GM18873 (cell line): ENCODE measurements around the gene HMCN2.

Experiments
- ATAC-seq: cut with Tn5 transposase; IDR thresholded peaks from one replicate; pipeline ENCODE4 v1.9.1; 2021; ENCODE audit warnings: mild to moderate bottlenecking, moderate library complexity, moderate number of reproducible peaks; ENCODE audit not compliant: unreplicated experiment, low FRiP score

The HMCN2 gene

GRCh38 chr9:130265431-130266235 is at the start of gene HMCN2:
Gene HMCN2 (plus strand): TSS chr9:130265760. CDS start chr9:130265879, 119 bp downstream.
- no peak for ATAC-seq

DNA sequence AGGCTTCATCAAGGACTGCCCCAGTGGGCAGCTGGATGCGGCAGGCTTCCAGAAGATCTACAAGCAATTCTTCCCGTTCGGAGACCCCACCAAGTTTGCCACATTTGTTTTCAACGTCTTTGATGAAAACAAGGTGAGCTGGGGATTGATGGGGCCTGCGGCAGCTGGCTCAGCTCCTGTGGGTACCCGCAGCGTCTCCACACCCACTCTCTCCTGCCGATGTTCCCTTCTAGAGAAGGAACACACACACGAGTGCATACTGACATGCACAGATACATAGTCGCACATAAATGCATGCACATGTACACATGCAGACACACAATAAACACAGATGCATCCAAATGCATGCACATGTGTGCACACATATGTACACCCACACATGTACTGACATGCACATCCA is 47.7 kb upstream of the HMCN2 start:
- no peak for ATAC-seq

DNA sequence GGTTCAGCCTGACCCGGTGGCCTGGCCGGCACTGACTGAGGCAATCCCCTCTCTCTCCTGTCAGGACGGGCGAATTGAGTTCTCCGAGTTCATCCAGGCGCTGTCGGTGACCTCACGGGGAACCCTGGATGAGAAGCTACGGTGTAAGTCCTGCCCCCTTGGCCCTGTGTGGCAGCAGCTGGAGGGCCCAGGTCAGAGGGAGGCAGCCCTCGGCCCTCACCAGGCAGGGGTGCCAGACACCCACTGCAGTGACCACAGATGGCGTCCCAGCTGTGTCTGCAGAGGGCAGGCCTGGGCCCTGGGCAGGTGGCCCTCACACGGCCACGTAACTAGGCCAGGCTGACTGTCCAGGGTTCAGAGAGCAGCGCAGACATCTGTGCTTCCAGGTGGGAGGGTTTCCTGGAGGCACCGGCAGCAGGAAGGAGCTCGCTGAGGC is 45.9 kb upstream of the HMCN2 start:
- ATAC-seq: no peak

DNA sequence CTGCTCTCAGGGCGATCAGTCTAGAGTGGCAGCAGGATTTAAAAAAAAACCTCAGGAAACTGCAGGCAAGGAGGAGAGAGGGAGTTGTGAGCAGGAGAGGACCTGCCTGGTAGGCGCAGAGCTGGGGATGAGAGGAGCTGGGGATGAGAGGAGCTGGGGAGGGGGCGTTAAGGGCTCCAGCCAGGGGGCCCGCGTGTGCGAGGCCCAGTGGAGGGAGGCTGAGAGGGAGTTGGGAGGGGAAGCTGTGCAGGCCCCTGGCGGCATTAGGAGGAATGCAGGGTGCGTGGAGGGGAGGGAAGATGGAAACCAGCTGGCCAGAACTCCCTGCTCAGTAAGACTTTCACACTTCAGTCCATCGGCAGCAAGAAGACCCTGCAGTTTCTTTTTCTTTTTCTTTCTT is 45.2 kb upstream of the HMCN2 start:
- ATAC-seq: no peak

DNA sequence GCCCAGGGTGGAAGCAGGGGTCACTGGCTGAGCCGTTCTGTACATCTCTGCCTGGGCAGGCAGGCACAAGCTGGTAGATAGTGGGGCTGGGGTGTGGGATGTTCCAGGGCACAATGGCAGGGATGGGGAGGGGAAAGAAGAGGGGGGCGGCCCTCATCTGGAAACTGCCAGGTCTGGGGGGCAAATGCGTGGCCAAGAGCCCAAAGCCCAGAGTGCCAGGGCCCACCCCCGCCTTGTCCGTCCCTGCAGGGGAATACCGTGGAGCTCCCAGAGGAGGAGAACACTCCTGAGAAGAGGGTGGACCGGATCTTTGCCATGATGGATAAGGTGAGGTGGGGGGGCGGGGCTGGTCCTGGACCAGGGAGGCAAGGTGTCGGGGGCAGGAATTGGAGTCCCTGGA is 42.7 kb upstream of the HMCN2 start:
- ATAC-seq: no peak

DNA sequence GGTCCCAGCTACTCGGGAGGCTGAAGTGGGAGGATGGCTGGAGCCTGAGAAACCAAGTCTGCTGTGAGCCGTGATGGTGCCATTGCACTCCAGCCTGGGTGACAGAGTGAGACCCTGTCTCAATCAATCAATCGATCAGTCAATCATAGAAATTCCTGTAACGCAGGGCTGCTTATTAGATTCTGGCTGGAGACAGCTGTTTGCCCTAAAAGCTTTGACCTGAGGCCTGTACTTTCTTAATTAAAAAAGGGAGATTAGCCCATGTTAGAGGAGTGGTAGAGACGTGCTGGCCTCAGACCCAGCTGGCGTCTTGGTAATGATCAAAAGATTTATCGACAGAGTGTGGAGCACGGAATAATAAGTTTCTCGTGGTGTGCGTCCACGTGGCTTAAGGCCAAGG is 40.5 kb upstream of the HMCN2 start:
- ATAC-seq: no peak

DNA sequence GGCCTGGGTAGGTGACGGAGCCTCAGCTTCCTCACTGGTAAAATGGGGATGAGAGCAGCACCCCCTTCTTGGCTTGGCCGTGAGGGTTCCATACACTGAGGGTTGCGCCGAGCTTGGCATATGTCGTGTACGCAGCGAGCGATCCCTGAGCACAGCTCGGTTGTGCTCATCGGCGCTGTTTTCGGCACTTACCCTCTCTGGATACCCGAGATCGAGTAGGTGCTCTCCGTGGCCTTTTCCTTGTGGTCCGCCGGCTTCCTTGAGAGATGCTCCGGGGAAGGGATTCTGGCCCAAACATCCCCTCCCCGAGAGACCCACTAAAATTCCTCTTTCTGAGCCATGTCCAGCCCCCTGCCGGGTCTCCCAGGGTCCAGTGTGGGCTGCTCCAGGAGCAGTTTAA is 40.0 kb upstream of the HMCN2 start:
- no peak for ATAC-seq

GRCh38 chr9:130226112-130226511 is 39.4 kb upstream of the HMCN2 start:
- ATAC-seq: no peak

- ATAC-seq: no peak
Measured at GRCh38 chr9:130227833-130228232, 37.7 kb upstream of the HMCN2 start.

GRCh38 chr9:130229759-130230158 is 35.8 kb upstream of the HMCN2 start:
- no peak for ATAC-seq

- ATAC-seq: no peak
Measured at GRCh38 chr9:130230631-130231030, 34.9 kb upstream of the HMCN2 start.

DNA sequence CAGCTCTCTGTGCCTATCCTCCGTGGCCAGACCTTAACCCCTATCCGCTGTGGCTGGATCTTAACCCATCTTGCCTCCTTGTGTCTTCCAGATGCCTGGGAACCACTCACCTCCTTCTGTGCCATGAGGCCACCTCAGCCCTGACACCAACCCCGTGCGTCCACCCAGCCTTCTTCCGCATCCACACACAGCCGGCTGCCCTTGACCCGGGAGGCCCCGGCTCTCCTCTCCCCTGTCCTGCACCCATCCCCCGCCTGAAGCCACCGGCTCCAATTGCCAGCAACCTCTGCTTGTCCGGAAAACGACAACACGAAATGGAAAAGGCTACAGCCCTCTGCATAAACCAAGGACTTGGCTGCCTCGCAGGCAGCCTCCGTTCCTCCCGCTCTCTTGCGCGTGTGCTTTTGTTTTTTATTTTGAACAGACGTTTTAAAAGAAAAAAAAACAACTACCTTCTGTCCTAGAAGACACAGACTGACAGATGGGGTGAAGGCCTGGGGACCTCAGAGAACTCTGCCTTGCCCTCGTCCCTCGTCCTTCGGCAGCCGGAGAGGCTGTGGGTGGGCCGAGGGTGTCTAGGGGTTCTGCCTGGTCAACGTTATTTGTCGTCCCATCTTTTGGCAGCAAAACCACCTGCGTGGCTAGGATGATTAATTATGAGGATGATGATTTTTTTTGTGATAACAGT is 32.5 kb upstream of the HMCN2 start:
- ATAC-seq: no peak

GRCh38 chr9:130233587-130233945 is 32.0 kb upstream of the HMCN2 start:
- ATAC-seq: no peak

- ATAC-seq: no peak
Measured at GRCh38 chr9:130234340-130235260, 31.0 kb upstream of the HMCN2 start.

DNA sequence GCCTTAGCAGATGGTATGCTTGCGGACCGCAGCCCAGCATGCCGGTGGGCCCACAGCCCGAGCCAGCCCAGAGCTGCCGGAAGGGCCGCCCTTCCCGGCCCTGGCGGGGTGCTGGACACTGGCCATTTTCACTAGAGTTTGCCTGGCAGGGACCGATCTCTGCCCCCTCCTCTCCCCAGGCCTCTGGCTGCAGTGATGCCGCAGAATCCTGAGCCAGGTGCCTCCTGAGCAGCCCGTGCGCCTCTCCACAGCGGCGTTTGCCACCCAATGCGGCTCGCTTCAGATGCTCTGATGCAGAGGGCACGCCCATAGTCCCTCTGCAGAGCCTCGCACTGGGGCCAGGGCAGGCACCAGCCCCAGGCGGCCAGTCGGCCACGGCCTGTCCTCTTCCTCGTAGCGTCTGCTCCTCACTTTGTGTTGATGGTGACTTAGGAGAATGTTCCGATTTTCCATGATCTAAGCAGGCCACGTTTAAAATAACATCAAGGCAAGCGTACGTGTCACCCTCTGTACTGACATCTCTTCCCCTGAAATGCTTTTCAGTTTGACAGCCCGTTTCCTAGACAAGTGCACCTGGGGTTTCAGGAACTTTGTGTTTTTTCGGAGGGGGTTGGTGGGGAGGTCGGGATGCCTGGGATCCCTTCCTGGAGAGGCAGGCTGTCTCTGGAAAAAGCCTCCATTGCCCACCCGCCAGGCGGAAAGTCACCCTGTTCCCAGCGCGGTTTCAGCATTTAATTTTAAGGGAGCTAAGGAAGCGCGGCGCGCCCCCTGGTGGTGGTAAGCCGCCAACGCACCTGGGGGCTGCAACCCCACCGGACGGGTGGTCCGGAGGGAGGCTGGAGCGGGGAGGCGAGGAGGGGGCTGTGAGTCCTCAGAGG is 29.8 kb upstream of the HMCN2 start:
- no peak for ATAC-seq

DNA sequence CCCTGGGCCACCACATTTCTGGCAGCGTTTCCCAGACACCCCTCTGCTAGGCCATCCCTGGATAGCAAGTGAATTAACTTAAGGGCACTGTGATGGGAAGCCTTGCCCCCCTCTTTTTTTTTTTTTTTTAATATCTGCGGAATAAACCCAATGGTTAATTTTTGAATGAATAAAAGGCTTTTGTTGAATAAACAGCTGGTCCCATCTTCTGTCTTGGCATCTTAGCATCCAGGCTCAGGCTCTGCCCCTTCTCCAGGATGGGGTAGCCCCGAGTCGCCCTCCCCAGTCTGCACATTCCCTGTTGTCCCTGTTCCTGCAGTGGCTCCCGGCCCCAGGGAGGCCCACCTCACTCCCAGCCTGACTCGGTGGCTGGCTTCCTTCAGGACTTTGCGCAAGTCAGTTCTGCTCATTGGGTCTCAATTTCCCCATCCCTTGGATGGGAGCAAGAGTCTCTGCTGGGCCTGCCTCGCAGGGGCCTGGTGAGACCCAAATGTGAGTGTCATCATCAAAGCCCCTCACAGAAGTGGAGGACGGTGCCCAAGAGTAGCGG is 29.0 kb upstream of the HMCN2 start:
- no peak for ATAC-seq

DNA sequence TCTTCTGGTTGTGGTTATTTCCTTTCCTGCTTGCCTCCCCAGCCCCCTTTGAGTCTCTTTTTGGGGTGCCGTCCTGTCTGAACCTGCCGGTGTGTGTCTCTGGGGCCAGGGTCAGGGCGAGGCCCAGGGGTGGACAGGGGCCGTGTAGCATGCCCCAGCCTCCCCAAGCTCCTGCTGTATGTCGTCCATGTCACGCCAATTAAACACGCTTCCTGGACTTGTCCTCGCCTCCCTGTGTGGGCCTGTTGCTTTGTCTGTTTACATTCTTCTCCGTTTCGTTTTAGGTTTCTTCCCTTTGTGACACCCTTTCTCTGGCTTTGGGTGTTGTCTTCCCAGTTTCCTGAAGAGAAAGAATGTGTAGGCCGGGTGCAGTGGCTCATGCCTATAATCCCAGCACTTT is 28.5 kb upstream of the HMCN2 start:
- ATAC-seq: no peak

DNA sequence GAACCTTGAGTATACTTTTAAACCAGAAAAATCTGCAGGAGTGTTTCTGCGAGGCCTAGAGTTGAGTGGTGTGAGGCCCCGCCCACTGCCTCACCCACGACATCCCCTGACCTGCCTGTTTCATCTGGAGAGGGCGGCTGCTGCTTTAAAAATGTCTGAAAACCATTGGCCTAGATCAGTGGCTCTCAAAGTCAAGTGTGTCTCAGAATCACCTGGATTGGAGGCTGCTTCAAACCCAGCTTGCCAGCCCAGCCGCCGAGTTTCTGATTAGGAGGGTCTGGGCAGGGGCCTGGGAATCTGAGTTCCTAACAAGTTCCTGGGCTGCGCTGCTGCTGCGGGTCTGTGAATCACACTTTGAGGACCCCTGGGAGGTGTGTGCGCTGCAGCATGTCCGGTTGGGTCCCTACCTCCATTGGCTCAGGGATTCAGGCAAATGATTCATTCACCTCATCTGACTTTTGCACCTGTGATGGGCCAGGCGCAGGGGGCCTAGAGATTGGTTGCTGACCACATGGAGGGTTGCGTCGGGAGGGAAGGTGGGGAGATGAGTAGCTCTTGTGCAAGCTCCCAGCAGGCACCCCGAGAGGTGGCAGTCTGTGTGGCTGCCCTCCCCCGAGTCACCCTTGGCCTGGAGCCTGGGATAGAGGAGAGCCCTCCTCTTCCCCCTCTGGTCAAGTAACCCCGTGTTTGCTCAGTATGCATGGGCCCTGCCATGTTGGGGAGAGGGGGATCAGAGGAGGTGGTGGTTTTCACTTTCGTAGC is 27.6 kb upstream of the HMCN2 start:
- no peak for ATAC-seq

DNA sequence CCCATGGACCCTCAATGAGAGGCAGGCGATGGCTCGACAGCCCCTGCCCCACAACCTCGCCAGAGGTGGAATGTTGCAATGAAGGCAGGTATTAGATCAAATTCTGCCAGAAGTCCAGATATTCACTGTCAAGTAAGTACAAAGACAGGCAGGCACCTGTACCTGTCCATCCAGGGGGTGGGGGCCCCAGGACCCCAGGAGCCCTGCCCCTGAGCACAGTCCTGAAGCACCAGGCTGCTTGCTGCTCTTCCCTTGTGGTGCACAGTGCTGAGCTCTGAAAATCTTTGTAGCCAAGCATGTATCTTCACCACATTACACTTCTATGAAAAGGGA is 26.2 kb upstream of the HMCN2 start:
- ATAC-seq: no peak
